Peyer's patch (tissue), 4 donors: ENCODE data around the gene FAM43B. TPM values are rescaled to one million over a fixed set of nuclear protein-coding genes. Genes with fewer than 3 reads are reported as not detected.

Source experiments
- DNase-seq, 3 donors: peaks; one replicate each; pipeline ENCODE4 v3.0.0-alpha.2; 2017 to 2019
- H3K27ac ChIP-seq, 4 donors: fragments of 200-600 bp; sonication (generic); one replicate each; pipeline ENCODE4 v1.5.1; 2016 to 2019
- H3K27me3 ChIP-seq, 2 donors: fragments of 200-600 bp; sonication (generic); one replicate each; pipeline ENCODE4 v1.5.1; 2019
- H3K36me3 ChIP-seq, 3 donors: fragments of 200-600 bp; sonication (generic); one replicate each; pipeline ENCODE4 v1.5.1; 2016 to 2019
- H3K4me1 ChIP-seq, 4 donors: fragments of 200-600 bp; sonication (generic); one replicate each; pipeline ENCODE4 v1.5.1; 2016 to 2019
- H3K4me3 ChIP-seq, 4 donors: fragments of 200-600 bp; sonication (generic); 1 replicate in 3 of 4; 2 replicates in 1 of 4; pipeline ENCODE4 v1.5.1; 2016 to 2019; ENCODE audit warnings: mild to moderate bottlenecking in 1 of 4
- H3K9me3 ChIP-seq, 4 donors: fragments of 200-600 bp; sonication (generic); one replicate each; pipeline ENCODE4 v1.5.1; 2016 to 2019; ENCODE audit warnings: mild to moderate bottlenecking in 1 of 4
- POLR2A ChIP-seq, 2 donors: fragments of 450-650 bp; IDR thresholded peaks; one replicate each; pipeline ENCODE4 v1.5.1; 2017; ENCODE audit warnings: antibody characterized with exemption in 2 of 2, mild to moderate bottlenecking in 2 of 2, moderate library complexity in 2 of 2
- total RNA-seq, 4 donors: library from RNA; depleted of rRNA; stranded (reverse); fragments of >200 nt; gene quantifications; one replicate each; pipeline ENCODE4 v1.1.0, GENCODE V29; 2016
- TF ChIP-seq, protein P1 (sequence below), 6 experiments: fragments of 450-650 bp in 4 of 6; fragments of 200-600 bp in 2 of 6; sonication (generic) in 1 of 6; IDR thresholded peaks; one replicate each; pipeline ENCODE4 v1.5.1; 2017 to 2019; ENCODE audit warnings: antibody characterized with exemption in 6 of 6, mild to moderate bottlenecking in 3 of 6, moderate library complexity in 1 of 6

Gene FAM43B
- total RNA-seq, 4 donors from 2014 or later, result not detected

DNA sequence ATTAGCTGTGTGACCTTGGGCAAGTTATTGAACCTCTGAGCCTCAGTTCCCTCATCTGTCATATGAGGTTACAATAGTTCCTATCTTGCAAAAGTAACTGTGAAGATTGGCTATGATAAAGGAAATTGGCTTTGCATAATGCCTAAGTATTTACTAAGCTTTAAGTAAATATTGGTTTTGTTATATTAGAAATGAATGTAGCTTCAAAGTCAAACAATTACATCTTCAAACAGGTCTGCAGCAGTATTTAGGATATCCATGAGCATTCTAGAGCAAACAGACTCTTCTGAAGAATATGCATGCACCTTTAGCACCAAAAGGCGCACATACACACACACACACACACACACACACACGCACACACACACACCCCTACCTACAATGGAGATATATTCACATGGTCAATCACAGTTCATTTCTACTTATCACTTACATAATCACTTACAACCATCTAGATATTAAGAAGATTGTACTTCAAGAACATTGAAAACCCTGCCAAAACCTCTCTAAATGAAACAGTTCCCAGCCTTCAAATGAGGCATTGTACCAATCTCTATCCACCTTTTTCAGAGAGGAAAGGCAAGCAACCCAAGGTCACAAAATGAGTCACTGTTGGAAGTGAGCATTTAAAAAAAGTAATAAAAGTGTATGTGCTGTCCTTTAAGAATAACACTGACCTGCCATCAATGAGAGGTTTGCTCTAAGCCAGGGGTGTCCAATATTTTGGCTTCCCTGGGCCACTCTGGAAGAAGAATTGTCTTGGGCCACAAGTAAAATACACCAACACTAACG is 13.4 kb upstream of the FAM43B start:
- Histone ChIP-seq H3K27me3 (no peaks in the 10 kb centered on the region), H3K4me3 (no peak overlapping the region), H3K4me1 (no peaks in the 10 kb centered on the region), H3K9me3 (no peaks in the 10 kb centered on the region), H3K36me3 (no peaks in the 10 kb centered on the region), H3K27ac (no peak overlapping the region)
- no peak for DNase-seq
- TF ChIP-seq, protein P1, sequence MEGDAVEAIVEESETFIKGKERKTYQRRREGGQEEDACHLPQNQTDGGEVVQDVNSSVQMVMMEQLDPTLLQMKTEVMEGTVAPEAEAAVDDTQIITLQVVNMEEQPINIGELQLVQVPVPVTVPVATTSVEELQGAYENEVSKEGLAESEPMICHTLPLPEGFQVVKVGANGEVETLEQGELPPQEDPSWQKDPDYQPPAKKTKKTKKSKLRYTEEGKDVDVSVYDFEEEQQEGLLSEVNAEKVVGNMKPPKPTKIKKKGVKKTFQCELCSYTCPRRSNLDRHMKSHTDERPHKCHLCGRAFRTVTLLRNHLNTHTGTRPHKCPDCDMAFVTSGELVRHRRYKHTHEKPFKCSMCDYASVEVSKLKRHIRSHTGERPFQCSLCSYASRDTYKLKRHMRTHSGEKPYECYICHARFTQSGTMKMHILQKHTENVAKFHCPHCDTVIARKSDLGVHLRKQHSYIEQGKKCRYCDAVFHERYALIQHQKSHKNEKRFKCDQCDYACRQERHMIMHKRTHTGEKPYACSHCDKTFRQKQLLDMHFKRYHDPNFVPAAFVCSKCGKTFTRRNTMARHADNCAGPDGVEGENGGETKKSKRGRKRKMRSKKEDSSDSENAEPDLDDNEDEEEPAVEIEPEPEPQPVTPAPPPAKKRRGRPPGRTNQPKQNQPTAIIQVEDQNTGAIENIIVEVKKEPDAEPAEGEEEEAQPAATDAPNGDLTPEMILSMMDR (IDR thresholded peaks at IDR 0.05), result no peak
- TF ChIP-seq POLR2A (IDR thresholded peaks at IDR 0.05), result no peak

- DNase-seq, result no peak
- Histone ChIP-seq H3K27me3 (no peaks in the 10 kb centered on the region), H3K27ac (no peak overlapping the region), H3K4me1 (no peaks in the 10 kb centered on the region), H3K9me3 (no peaks in the 10 kb centered on the region), H3K36me3 (no peaks in the 10 kb centered on the region), H3K4me3 (no peak overlapping the region)
- TF ChIP-seq, protein P1 (IDR thresholded peaks at IDR 0.05), result no peak
- no peak for TF ChIP-seq POLR2A (IDR thresholded peaks at IDR 0.05)
Observed at GRCh38 chr1:20540281-20540680, 12.1 kb upstream of the FAM43B start.

DNA sequence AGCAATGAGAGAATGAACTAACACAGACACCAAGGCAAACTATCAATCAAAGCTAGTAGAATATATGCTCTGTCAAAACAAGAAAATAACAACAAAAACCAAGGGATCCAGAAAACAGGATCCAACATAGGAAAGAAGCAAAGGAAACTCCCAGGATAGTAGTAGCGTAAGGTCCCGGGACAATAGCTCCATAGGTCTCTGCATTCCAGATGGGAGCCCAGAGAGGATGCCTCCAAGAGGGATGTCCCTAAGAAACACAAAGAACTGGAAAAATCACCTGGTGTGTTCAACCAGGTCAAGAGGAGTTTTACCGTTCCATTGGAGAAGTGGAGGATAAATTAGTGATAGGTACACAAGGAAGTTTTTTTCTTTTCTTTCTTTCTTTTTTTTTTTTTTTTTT is 5.7 kb upstream of the FAM43B start:
- Histone ChIP-seq H3K27me3 (no peaks in the 10 kb centered on the region), H3K4me1 (no peaks in the 10 kb centered on the region), H3K9me3 (no peaks in the 10 kb centered on the region), H3K27ac (no peak overlapping the region), H3K4me3 (no peak overlapping the region), H3K36me3 (no peaks in the 10 kb centered on the region)
- DNase-seq, result no peak
- no peak for TF ChIP-seq POLR2A (IDR thresholded peaks at IDR 0.05)
- TF ChIP-seq, protein P1 (IDR thresholded peaks at IDR 0.05), result no peak

GRCh38 chr1:20551161-20551560 is 1.2 kb upstream of the FAM43B start:
- Histone ChIP-seq H3K36me3 (no peaks in the 10 kb centered on the region), H3K27me3 (peaks cover 0 to 13% of the 10 kb centered on the region in 2 donors), H3K9me3 (no peaks in the 10 kb centered on the region), H3K4me1 (peaks cover 0 to 23% (median 0%) of the 10 kb centered on the region in 4 donors), H3K4me3 (no peak overlapping the region), H3K27ac (no peak overlapping the region)
- no peak for TF ChIP-seq POLR2A (IDR thresholded peaks at IDR 0.05)
- TF ChIP-seq, protein P1 (IDR thresholded peaks at IDR 0.05), result no peak
- no peak for DNase-seq

- no peak for DNase-seq
- peaks cover 0 to 23% (median 0%) of the 10 kb centered on the region in 4 donors for H3K4me1 ChIP-seq
- H3K27ac ChIP-seq, result no peak overlapping the region
- no peak for TF ChIP-seq POLR2A (IDR thresholded peaks at IDR 0.05)
- TF ChIP-seq, protein P1 (IDR thresholded peaks at IDR 0.05), result no peak
- peaks cover 0 to 13% of the 10 kb centered on the region in 2 donors for H3K27me3 ChIP-seq
- no peaks in the 10 kb centered on the region for H3K36me3 ChIP-seq
- H3K9me3 ChIP-seq, result no peaks in the 10 kb centered on the region
- peak overlapping the region in 2 of 4 donors; percentile 27 to 40 for H3K4me3 ChIP-seq
Observed at GRCh38 chr1:20552728-20553445, 514 bp downstream of the FAM43B start.
